Ovary (tissue), 9 donors: ENCODE data around the gene CENPF. TPM values are rescaled to one million over a fixed set of nuclear protein-coding genes. Genes with fewer than 3 reads are reported as not detected.
"Not testable (repeated sequence)": the region's sequence is repeated elsewhere in the genome, so short reads cannot be mapped to it uniquely, and the experiment has no call there.

Experiments used
- DNase-seq, 5 donors: peaks; one replicate each; pipeline ENCODE4 v3.0.0-alpha.2; 2019 to 2020
- H3K27ac ChIP-seq, 2 donors: fragments of 200-600 bp; one replicate each; pipeline versions ENCODE4 v1.5.1 to v1.8.0; 2019 to 2022
- H3K27me3 ChIP-seq: fragments of 200-600 bp; one replicate; pipeline ENCODE4 v1.8.0; 2022
- H3K36me3 ChIP-seq: fragments of 200-600 bp; sonication (generic); one replicate; pipeline ENCODE4 v1.5.1; 2019
- H3K4me1 ChIP-seq: one replicate; pipeline ENCODE4 v1.8.1; 2013; ENCODE audit warnings: mild to moderate bottlenecking, moderate library complexity; ENCODE audit not compliant: insufficient read depth
- H3K4me3 ChIP-seq: fragments of 200-600 bp; sonication (generic); one replicate; pipeline ENCODE4 v1.5.1; 2017
- H3K9me3 ChIP-seq, 2 donors: fragments of 200-600 bp in 1 of 2; sonication (generic) in 1 of 2; one replicate each; pipeline versions ENCODE4 v1.5.1 to v1.8.1; 2013 to 2019; ENCODE audit warnings: mild to moderate bottlenecking in 1 of 2, moderate library complexity in 1 of 2
- CTCF ChIP-seq, 3 donors: fragments of 450-650 bp in 2 of 3; fragments of 200-600 bp in 1 of 3; IDR thresholded peaks; one replicate each; pipeline versions ENCODE4 v1.5.1 to v1.8.0; 2016 to 2022; ENCODE audit warnings: antibody characterized with exemption in 3 of 3, mild to moderate bottlenecking in 1 of 3
- EP300 ChIP-seq: sonication (generic); formaldehyde crosslinking; IDR thresholded peaks from one replicate; pipeline ENCODE4 v1.6.1; 2017; ENCODE audit warnings: antibody characterized with exemption
- POLR2A ChIP-seq: fragments of 450-650 bp; IDR thresholded peaks from one replicate; pipeline ENCODE4 v1.6.1; 2017; ENCODE audit warnings: antibody characterized with exemption, mild to moderate bottlenecking, moderate library complexity
- WGBS, 3 donors: extraction: QIAGEN DNeasy Blood & Tissue Kit in 1 of 3; methylation state at CpG; one replicate each; pipeline versions ENCODE4 v1.1.5 to v1.1.7; 2013 to 2017; 5-methylcytosine and 5-hydroxymethylcytosine counted together
- intact Hi-C, 4 donors: fragments of 100-400 bp; cut with DNase I; formaldehyde crosslinking; loops; one replicate each; pipeline versions ENCODE4 v1.11.0 to v1.15.1; 2022 to 2023
- polyA plus RNA-seq, 2 donors: library from polyadenylated mRNA; stranded (reverse); fragments of 200-250 nt in 1 of 2; fragments of 350-450 nt in 1 of 2; fragmentation: Illumina TruSeq in 1 of 2; extraction: RNeasy Lipid Tissue Mini Kit (QIAGEN cat#74804) in 1 of 2; gene quantifications; one replicate each; pipeline ENCODE4 v1.2.3, GENCODE V29; 2013 to 2014
- total RNA-seq, 7 donors: library from RNA; depleted of rRNA in 2 of 7; stranded (reverse); fragments of >200 nt in 2 of 7; fragmentation: NEBNext Ultra II Directional in 3 of 7; extraction: Animal tissue kit (Norgen Biotek cat#: 25700) in 3 of 7; gene quantifications; one replicate each; pipeline versions ENCODE4 v1.1.0 to v1.2.4, GENCODE V29; 2016 to 2023
- donor health status: DM: no; HTN: no; CAD: no; lungs with moderate emphysema.
- donor health status: DM: no; HTN: no; CAD: no.
- donor health status: Bipolar disorder and iron deficiency.
- donor health status: DM: yes; HTN: yes; CAD: no.
- donor health status: DM: no; HTN: no; CAD: no.
- donor health status: DM: yes; HTN: yes; CAD: no.

CENPF gene
- total and polyA plus RNA-seq, 9 donors, result 0.45 to 2.6 (median 1.4) TPM

- H3K4me3 ChIP-seq, result no peak overlapping the region
- H3K36me3 ChIP-seq, result no peaks in the 10 kb centered on the region
- H3K27me3 ChIP-seq, result no peaks in the 10 kb centered on the region
- TF ChIP-seq CTCF (IDR thresholded peaks at IDR 0.05) (no peak), EP300 (no peak), POLR2A (no peak)
- H3K4me1 ChIP-seq, result no peaks in the 10 kb centered on the region
- no peaks in the 10 kb centered on the region for H3K9me3 ChIP-seq
- no peak for DNase-seq
- 67 to 88% (median 85%) methylated on average over 5 of the region's 5 CpGs for WGBS, 3 donors
- H3K27ac ChIP-seq, result no peak overlapping the region
- intact Hi-C loops, result loop anchor here in 3 of 4 donors (5.0 to 10.0 kb wide), 4 partner anchors 252 to 332 kb away; no protein-coding TSS in a partner anchor
Measured at GRCh38 chr1:214587165-214587564, 15.8 kb upstream of the CENPF start.

- 87 to 89% (median 87%) methylated on average over 4 of the region's 4 CpGs for WGBS, 3 donors
- DNase-seq, result no peak
- H3K36me3 ChIP-seq, result no peaks in the 10 kb centered on the region
- no peak overlapping the region for H3K4me3 ChIP-seq
- no peak overlapping the region for H3K27ac ChIP-seq
- intact Hi-C loops, result loop anchor here in 3 of 4 donors (5.0 to 10.0 kb wide), 4 partner anchors 254 to 334 kb away; no protein-coding TSS in a partner anchor
- TF ChIP-seq EP300 (no peak), POLR2A (no peak), CTCF (IDR thresholded peaks at IDR 0.05) (no peak)
- H3K9me3 ChIP-seq, result no peaks in the 10 kb centered on the region
- H3K4me1 ChIP-seq, result no peaks in the 10 kb centered on the region
- H3K27me3 ChIP-seq, result no peaks in the 10 kb centered on the region
Measured at GRCh38 chr1:214588963-214589597, 13.9 kb upstream of the CENPF start.

- H3K36me3 ChIP-seq, result no peaks in the 10 kb centered on the region
- H3K27ac ChIP-seq, result no peak overlapping the region
- no peak for TF ChIP-seq EP300
- TF ChIP-seq CTCF (IDR thresholded peaks at IDR 0.05), result no peak
- TF ChIP-seq POLR2A, result no peak
- no peaks in the 10 kb centered on the region for H3K4me1 ChIP-seq
- H3K27me3 ChIP-seq, result no peaks in the 10 kb centered on the region
- no peak overlapping the region for H3K4me3 ChIP-seq
- no peak for DNase-seq
- intact Hi-C loops, result no loop called here
- H3K9me3 ChIP-seq, result no peaks in the 10 kb centered on the region
- 61 to 71% (median 68%) methylated on average over 5 of the region's 5 CpGs for WGBS, 3 donors
Measured at GRCh38 chr1:214590696-214591095, 12.3 kb upstream of the CENPF start.

- WGBS, 3 donors, result 78 to 83% (median 82%) methylated on average over 8 of the region's 8 CpGs
Measured at GRCh38 chr1:214591918-214592317, 11.1 kb upstream of the CENPF start.

GRCh38 chr1:214593158-214593557 lies 9.8 kb upstream of the CENPF start:
- TF ChIP-seq CTCF (IDR thresholded peaks at IDR 0.05) (no peak), EP300 (no peak), POLR2A (no peak)
- intact Hi-C loops, result no loop called here
- H3K4me1 ChIP-seq, result no peaks in the 10 kb centered on the region
- no peak overlapping the region for H3K4me3 ChIP-seq
- H3K27ac ChIP-seq, result no peak overlapping the region
- no peaks in the 10 kb centered on the region for H3K36me3 ChIP-seq
- no peak for DNase-seq
- no peaks in the 10 kb centered on the region for H3K9me3 ChIP-seq
- no peaks in the 10 kb centered on the region for H3K27me3 ChIP-seq

More at GRCh38 chr1:214591918-214592317, 11.1 kb upstream of the CENPF start:
- H3K36me3 ChIP-seq, H3K4me3 ChIP-seq, H3K4me1 ChIP-seq, H3K9me3 ChIP-seq, intact Hi-C loops, H3K27me3 ChIP-seq, DNase-seq, H3K27ac ChIP-seq: not testable (repeated sequence)
